Caco-2 (cell line): ENCODE measurements around the gene PIP4K2C. TPM values are rescaled to one million over a fixed set of nuclear protein-coding genes. Genes with fewer than 3 reads are reported as not detected.
A peak's percentile ranks its signal among the peaks of the same experiment; 100 is the strongest.

Experiments used
- BruUV-seq: library from RNA; stranded (reverse); fragments of 400-500 nt; replicated peaks from 2 replicates; lab custom pipeline; 2021; lab: Mats Ljungman, UMichigan
- CTCF ChIA-PET: fragments of 300-600 bp; sonication (Branson Sonifier 250); formaldehyde crosslinking; loops from one replicate; lab custom pipeline; 2022; ENCODE audit warnings: antibody characterized with exemption; lab: Charles Lee
- POLR2A ChIA-PET: fragments of 300-600 bp; sonication (Branson Sonifier 250); formaldehyde crosslinking; loops from one replicate; lab custom pipeline; 2022; ENCODE audit warnings: antibody characterized with exemption; lab: Charles Lee
- DNase-seq, 2 experiments: peaks; one replicate each; pipeline versions ENCODE4 v3.0.0 to v3.0.0-alpha.2; 2020 to 2022
- H3K27me3 ChIP-seq: replicated peaks from 2 replicates; pipeline ENCODE4 v1.6.0; 2011; ENCODE audit warnings: low read length; ENCODE audit not compliant: control insufficient read depth, insufficient read depth
- H3K36me3 ChIP-seq: 2 replicates; pipeline ENCODE4 v1.5.1; 2011; ENCODE audit warnings: low read length; ENCODE audit not compliant: control insufficient read depth, insufficient read depth
- H3K4me1 ChIP-seq: fragments of 250-450 bp; sonication (Bioruptor Pico); 2 replicates; pipeline ENCODE4 v1.5.1; 2020; ENCODE audit warnings: mild to moderate bottlenecking
- H3K4me3 ChIP-seq: 2 replicates; pipeline ENCODE4 v1.5.1; 2011; ENCODE audit warnings: low read depth, mild to moderate bottlenecking, control low read depth, low read length
- H3K9me3 ChIP-seq: fragments of 250-450 bp; sonication (Bioruptor Pico); 2 replicates; pipeline ENCODE4 v1.5.1; 2020; ENCODE audit warnings: mild to moderate bottlenecking, moderate library complexity
- H3K27ac Mint-ChIP-seq: one replicate; pipeline ENCODE4 v1.8.0; 2022; ENCODE audit warnings: mixed read lengths; ENCODE audit not compliant: unreplicated experiment
- H3K27me3 Mint-ChIP-seq: one replicate; pipeline ENCODE4 v1.8.0; 2022; ENCODE audit warnings: mixed read lengths; ENCODE audit not compliant: insufficient read depth, unreplicated experiment
- H3K36me3 Mint-ChIP-seq: one replicate; pipeline ENCODE4 v1.8.0; 2022; ENCODE audit warnings: mild to moderate bottlenecking, mixed read lengths; ENCODE audit not compliant: insufficient read depth, unreplicated experiment
- H3K4me1 Mint-ChIP-seq: one replicate; pipeline ENCODE4 v1.8.0; 2022; ENCODE audit warnings: low read depth, mixed read lengths; ENCODE audit not compliant: unreplicated experiment
- H3K4me3 Mint-ChIP-seq: one replicate; pipeline ENCODE4 v1.8.0; 2022; ENCODE audit warnings: mild to moderate bottlenecking, moderate library complexity, mixed read lengths; ENCODE audit not compliant: unreplicated experiment
- H3K9me3 Mint-ChIP-seq: one replicate; pipeline ENCODE4 v1.8.0; 2022; ENCODE audit warnings: mixed read lengths; ENCODE audit not compliant: unreplicated experiment
- intact Hi-C: fragments of 100-400 bp; cut with micrococcal nuclease; formaldehyde crosslinking; loops from one replicate; pipeline ENCODE4 v1.10.0; 2022; ENCODE audit not compliant: unreplicated experiment
- total RNA-seq: library from RNA; stranded (reverse); gene quantifications from 2 replicates; pipeline ENCODE4 v1.2.3, GENCODE V29; 2022
- TF ChIP-seq, protein P1 (sequence below), 2 experiments: fragments of 200-600 bp in 1 of 2; IDR thresholded peaks; 1 replicate in 1 of 2; 2 replicates in 1 of 2; pipeline versions ENCODE4 v1.5.1 to v1.8.0; 2011 to 2022; ENCODE audit warnings: antibody characterized with exemption in 1 of 2, control low read depth in 1 of 2, inconsistent platforms in 1 of 2, low read depth in 1 of 2, low read length in 1 of 2, mild to moderate bottlenecking in 1 of 2, moderate library complexity in 1 of 2; ENCODE audit not compliant: insufficient read depth in 1 of 2, severe bottlenecking in 1 of 2, unreplicated experiment in 1 of 2

The PIP4K2C gene
- total RNA-seq, 1 experiment from 2014 or later: 48.0 TPM

DNA sequence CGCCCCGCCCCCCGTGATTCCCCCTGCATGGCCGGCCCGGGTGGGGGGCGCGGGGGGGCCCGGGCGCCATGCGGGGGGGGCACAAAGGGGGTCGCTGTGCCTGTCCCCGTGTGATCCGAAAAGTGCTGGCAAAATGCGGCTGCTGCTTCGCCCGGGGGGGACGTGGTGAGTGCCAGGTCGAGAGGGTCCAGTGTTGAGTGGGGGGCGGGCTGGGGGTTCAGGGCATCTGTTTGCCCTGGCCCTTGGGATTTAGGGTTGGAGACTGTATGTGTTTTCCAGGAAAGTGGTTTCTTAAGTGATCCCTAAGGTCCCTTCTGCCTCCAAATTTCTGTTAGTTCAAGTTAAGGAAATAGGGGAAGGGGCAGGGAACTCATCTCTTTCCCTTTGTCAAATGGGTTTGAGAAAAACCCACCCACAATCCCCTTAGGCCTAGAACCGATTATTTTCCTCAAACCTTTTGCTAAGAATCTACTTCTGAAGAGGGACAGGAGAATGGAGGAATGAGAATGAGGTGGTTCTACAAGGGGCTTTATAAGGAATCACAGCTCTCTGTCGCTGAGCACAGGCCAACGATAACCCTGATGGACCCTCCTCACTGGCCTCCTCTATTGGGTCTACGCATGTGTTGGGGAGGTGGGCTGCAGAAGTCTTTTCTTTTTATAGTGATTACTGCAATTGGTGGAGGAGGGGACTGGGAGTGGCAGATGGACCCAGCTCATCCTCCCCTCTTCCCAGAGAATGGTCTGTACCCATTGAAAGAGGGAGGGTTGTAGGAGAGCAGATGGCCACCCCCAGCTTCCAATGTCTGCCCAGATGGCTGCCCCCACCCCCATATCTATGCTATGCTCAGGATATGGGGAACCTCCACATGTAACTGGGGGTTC lies 21.1 kb downstream of the PIP4K2C start:
- Mint-ChIP-seq H3K36me3 (no peaks in the 10 kb centered on the region), H3K27ac (no peak overlapping the region), H3K4me1 (no peaks in the 10 kb centered on the region), H3K9me3 (no peaks in the 10 kb centered on the region), H3K4me3 (peak overlapping the region; percentile 54), H3K27me3 (no peaks in the 10 kb centered on the region)
- peak overlapping the region; percentile 74 for H3K4me3 ChIP-seq
- no peaks in the 10 kb centered on the region; the same call in 1 of the 2 replicates for H3K36me3 ChIP-seq
- TSS peak; percentile 45 for BruUV-seq
- no peak for DNase-seq
- no peaks in the 10 kb centered on the region for H3K27me3 ChIP-seq
- ChIA-PET POLR2A (no interaction called here), CTCF (interaction anchor here (0.9 to 1.7 kb wide), 2 partner anchors 21 to 28 kb away, joined by 4 to 8 read pairs; partner anchors contain the start of gene B4GALNT1)
- H3K4me1 ChIP-seq: no peaks in the 10 kb centered on the region
- TF ChIP-seq, protein P1, sequence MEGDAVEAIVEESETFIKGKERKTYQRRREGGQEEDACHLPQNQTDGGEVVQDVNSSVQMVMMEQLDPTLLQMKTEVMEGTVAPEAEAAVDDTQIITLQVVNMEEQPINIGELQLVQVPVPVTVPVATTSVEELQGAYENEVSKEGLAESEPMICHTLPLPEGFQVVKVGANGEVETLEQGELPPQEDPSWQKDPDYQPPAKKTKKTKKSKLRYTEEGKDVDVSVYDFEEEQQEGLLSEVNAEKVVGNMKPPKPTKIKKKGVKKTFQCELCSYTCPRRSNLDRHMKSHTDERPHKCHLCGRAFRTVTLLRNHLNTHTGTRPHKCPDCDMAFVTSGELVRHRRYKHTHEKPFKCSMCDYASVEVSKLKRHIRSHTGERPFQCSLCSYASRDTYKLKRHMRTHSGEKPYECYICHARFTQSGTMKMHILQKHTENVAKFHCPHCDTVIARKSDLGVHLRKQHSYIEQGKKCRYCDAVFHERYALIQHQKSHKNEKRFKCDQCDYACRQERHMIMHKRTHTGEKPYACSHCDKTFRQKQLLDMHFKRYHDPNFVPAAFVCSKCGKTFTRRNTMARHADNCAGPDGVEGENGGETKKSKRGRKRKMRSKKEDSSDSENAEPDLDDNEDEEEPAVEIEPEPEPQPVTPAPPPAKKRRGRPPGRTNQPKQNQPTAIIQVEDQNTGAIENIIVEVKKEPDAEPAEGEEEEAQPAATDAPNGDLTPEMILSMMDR (IDR thresholded peaks at IDR 0.05; ENCODE audit: insufficient read depth in 1 of 2, low read depth in 1 of 2, low read length in 1 of 2, severe bottlenecking in 1 of 2, unreplicated experiment in 1 of 2): no peak
- H3K9me3 ChIP-seq: no peaks in the 10 kb centered on the region
- intact Hi-C loops: no loop called here

GRCh38 chr12:57612711-57613426 lies 21.9 kb downstream of the PIP4K2C start:
- Mint-ChIP-seq H3K9me3 (no peaks in the 10 kb centered on the region), H3K4me1 (no peaks in the 10 kb centered on the region), H3K27ac (no peak overlapping the region), H3K4me3 (no peak overlapping the region), H3K27me3 (no peaks in the 10 kb centered on the region), H3K36me3 (no peaks in the 10 kb centered on the region)
- ChIA-PET POLR2A (no interaction called here), CTCF (interaction anchor here (1.7 kb wide), 1 partner anchor 29 kb away, joined by 8 read pairs; no protein-coding TSS in a partner anchor)
- intact Hi-C loops: no loop called here
- Histone ChIP-seq H3K36me3 (no peaks in the 10 kb centered on the region; the same call in 1 of the 2 replicates), H3K27me3 (no peaks in the 10 kb centered on the region), H3K9me3 (no peaks in the 10 kb centered on the region), H3K4me1 (no peaks in the 10 kb centered on the region), H3K4me3 (no peak overlapping the region)
- TF ChIP-seq, protein P1 (IDR thresholded peaks at IDR 0.05; ENCODE audit: insufficient read depth in 1 of 2, low read depth in 1 of 2, low read length in 1 of 2, severe bottlenecking in 1 of 2, unreplicated experiment in 1 of 2): no peak
- DNase-seq: no peak
- no TSS peak for BruUV-seq

DNA sequence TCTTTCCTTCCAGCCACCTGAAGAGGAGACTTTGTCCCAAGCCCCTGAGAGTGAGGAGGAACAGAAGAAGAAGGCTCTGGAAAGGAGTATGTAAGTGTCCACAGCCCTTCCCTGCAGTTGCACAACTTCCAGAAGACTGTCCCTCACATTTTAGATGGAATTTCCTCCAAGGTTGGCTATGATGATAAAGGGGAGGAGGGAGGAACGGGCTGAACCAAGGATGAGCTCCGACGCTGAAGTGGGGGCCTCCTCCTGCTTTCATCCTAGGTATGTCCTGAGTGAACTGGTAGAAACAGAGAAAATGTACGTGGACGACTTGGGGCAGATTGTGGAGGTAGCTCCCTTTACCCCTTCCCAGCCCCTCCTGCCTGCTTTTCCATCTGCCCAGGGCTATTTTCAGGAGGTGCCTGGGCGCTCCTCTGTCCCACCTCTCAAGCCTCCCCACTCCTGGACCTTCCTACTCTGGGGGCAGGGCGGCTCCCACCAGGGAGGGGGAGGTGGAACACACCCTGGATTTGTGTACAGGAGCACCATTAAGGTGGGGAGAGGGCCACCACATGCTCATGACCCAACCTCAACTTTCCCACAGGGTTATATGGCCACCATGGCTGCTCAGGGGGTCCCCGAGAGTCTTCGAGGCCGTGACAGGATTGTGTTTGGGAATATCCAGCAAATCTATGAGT lies 22.6 kb downstream of the PIP4K2C start:
- Mint-ChIP-seq H3K27ac (no peak overlapping the region), H3K4me3 (no peak overlapping the region), H3K36me3 (no peaks in the 10 kb centered on the region), H3K4me1 (no peaks in the 10 kb centered on the region), H3K9me3 (no peaks in the 10 kb centered on the region), H3K27me3 (no peaks in the 10 kb centered on the region)
- no TSS peak for BruUV-seq
- Histone ChIP-seq H3K9me3 (no peaks in the 10 kb centered on the region), H3K27me3 (no peaks in the 10 kb centered on the region), H3K4me3 (no peak overlapping the region), H3K36me3 (no peaks in the 10 kb centered on the region), H3K4me1 (no peaks in the 10 kb centered on the region)
- TF ChIP-seq, protein P1 (IDR thresholded peaks at IDR 0.05; ENCODE audit: insufficient read depth in 1 of 2, low read depth in 1 of 2, low read length in 1 of 2, severe bottlenecking in 1 of 2, unreplicated experiment in 1 of 2): no peak
- intact Hi-C loops: no loop called here
- POLR2A ChIA-PET: no interaction called here
- no peak for DNase-seq
- CTCF ChIA-PET: interaction anchor here (1.9 kb wide), 1 partner anchor 30 kb away, joined by 7 read pairs; no protein-coding TSS in a partner anchor
